SK-N-MC (cell line): ENCODE data around the gene NOL6.
"Not testable (repeated sequence)": the region's sequence is repeated elsewhere in the genome, so short reads cannot be mapped to it uniquely, and the experiment has no call there.

ENCODE experiments used
- EZH2 ChIP-seq: fragments of 200-600 bp; sonication (generic); IDR thresholded peaks from one replicate; pipeline ENCODE4 v1.6.1; 2017; ENCODE audit warnings: antibody characterized with exemption
- POLR2AphosphoS5 ChIP-seq: IDR thresholded peaks from 2 replicates; pipeline ENCODE4 v1.6.1; 2012; ENCODE audit warnings: mild to moderate bottlenecking, low read depth, low read length, borderline replicate concordance

DNA sequence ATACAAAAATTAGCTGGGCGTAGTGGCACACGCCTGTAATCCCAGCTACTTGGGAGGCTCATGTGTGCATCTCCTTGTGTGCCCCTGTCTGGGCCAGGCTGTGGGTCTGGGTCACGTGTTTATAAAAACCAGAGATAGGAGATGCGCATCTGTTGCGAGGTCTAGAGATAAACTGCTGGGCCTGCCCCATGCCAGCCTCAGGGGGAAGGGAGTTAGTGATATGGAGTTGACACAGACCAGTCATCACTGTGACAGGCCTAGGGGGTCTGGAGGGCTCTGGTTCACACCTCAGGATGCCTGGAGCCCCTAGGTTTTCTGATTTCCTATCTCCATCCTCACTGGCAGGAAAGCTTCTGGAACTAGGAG is 19.1 kb downstream of the NOL6 start:
- TF ChIP-seq POLR2AphosphoS5, EZH2: not testable (repeated sequence)
